GM12875 (cell line): ENCODE data around the gene HSF5.
A peak's percentile ranks its signal among the peaks of the same experiment; 100 is the strongest.

Source experiments
- H3K4me3 ChIP-seq: one replicate; pipeline ENCODE4 v1.5.1; 2011; ENCODE audit warnings: low read depth, low read length, control low read depth
- TF ChIP-seq, protein P1 (sequence below): IDR thresholded peaks from 2 replicates; pipeline ENCODE4 v1.5.1; 2011; ENCODE audit warnings: low read depth, mild to moderate bottlenecking, control low read depth, inconsistent platforms, low read length, moderate library complexity, borderline replicate concordance; ENCODE audit not compliant: insufficient read depth

Gene HSF5

DNA sequence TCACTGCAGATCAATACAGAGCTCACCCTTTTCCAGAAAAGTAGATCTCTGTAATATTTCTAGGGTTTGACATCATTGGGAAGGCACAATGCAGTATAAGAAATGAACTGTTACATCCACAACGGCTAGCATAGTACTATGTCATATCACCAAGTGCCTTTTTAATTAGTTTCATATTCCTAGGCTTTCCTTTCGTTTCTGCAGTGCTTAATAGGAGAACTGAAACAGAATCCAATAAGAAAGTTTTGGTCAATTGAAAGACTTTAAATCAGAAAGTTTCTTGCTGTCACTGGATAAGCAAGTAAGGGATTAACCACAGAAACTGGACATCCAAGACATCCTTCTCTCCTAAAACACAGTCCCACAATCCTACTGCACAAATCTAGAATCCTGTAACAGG lies 67.4 kb downstream of the HSF5 start:
- TF ChIP-seq, protein P1, sequence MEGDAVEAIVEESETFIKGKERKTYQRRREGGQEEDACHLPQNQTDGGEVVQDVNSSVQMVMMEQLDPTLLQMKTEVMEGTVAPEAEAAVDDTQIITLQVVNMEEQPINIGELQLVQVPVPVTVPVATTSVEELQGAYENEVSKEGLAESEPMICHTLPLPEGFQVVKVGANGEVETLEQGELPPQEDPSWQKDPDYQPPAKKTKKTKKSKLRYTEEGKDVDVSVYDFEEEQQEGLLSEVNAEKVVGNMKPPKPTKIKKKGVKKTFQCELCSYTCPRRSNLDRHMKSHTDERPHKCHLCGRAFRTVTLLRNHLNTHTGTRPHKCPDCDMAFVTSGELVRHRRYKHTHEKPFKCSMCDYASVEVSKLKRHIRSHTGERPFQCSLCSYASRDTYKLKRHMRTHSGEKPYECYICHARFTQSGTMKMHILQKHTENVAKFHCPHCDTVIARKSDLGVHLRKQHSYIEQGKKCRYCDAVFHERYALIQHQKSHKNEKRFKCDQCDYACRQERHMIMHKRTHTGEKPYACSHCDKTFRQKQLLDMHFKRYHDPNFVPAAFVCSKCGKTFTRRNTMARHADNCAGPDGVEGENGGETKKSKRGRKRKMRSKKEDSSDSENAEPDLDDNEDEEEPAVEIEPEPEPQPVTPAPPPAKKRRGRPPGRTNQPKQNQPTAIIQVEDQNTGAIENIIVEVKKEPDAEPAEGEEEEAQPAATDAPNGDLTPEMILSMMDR, result no peak
- no peak overlapping the region for H3K4me3 ChIP-seq

DNA sequence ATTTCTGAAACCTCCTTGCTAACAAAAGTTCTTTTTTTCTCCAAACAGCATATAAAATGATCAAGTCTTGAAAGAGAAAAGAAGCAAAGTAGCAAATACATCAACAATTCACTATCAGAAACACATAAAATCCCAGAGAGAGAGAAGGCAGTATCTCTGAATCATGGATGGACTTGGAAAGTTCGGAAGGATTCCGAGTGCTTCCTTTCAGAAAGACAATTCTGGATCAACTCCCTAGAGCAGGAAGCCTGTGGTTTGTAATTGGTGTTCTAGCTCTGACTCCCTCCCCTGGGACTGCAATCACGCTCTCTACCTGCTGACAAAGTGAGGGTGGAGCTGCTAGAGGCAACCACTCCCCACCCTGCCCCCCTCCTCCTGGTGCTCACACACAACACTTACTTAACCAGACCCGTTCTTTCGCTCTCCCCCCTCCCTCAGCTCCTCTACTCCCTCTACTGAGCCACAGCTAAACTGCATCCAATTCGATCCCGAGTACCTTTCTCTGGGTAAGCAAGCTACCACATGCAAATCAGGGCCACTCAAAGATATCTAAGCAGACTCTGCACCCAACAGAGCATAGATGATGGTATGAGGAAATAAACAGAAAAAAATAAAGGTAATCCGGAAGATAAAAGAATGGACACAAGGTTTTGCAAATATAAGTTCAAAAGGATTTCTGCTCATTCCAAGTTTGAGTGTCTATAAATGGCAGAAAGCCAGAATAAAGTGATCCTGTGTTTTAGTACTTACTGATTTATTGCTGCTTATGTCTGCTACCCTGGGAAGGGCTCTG lies 70.7 kb downstream of the HSF5 start, which contains the start of gene RNF43:
TSS of gene RNF43 (minus strand) at position 235 of the 793 bp plus-strand sequence. CDS start 1,957 bp downstream, outside the sequence.
- peak within 1 kb of the TSS; percentile 28 for H3K4me3 ChIP-seq
- TF ChIP-seq, protein P1, result peak; percentile 78; the same call in 1 of the 2 replicates

- H3K4me3 ChIP-seq, result peak overlapping the region; percentile 28
- TF ChIP-seq, protein P1, result no peak
Measured at GRCh38 chr17:58416937-58417299, 71.3 kb downstream of the HSF5 start.

DNA sequence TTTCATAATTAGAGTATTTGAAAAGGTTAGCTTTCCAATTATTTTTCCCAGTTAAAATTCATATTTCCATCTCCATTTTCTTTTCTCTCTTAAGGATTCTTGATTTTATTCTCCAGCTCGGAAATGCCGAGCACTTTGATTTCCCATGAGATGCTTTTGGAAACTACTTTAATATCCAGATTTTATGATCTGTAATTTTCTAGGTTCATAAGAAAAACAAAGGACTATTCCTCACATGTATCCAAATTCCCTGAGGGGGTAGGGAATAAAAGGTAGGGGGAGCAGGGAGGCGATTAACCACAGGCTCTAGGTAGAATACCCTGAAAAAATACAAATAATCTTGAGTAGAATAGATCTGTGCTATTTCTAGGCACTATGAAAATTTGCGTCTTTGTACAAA lies 71.8 kb downstream of the HSF5 start:
- TF ChIP-seq, protein P1, result no peak
- no peak overlapping the region for H3K4me3 ChIP-seq

GRCh38 chr17:58415371-58416055 lies 72.7 kb downstream of the HSF5 start:
- TF ChIP-seq, protein P1, result no peak
- H3K4me3 ChIP-seq, result peak overlapping the region; percentile 5

- H3K4me3 ChIP-seq, result no peak overlapping the region
- TF ChIP-seq, protein P1, result no peak
Measured at GRCh38 chr17:58414596-58414997, 73.6 kb downstream of the HSF5 start.

DNA sequence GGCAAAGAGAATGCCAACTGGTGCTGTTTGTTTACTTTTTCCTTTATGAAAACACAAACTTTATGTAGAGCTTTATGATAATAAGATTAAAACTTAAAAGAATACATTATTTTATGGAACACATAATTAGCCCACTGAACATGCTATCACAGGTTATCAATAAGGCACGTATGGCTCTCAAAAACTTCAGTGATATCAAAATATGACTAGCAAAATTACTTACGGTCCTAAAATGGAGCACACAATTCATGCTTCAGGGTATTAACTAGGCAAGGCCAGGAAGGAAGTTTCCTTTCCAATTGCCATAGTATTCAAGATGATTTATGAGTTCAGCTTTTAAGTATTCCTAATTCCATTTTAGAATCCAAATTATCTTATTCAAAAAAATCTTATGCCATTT lies 74.5 kb downstream of the HSF5 start:
- no peak overlapping the region for H3K4me3 ChIP-seq

More for the DNA sequence above, 74.5 kb downstream of the HSF5 start:
- TF ChIP-seq, protein P1, result no peak
